Osteocyte (in vitro differentiated cells): ENCODE results near the gene IL3RA. TPM values are rescaled to one million over a fixed set of nuclear protein-coding genes. Genes with fewer than 3 reads are reported as not detected.
"Not testable (repeated sequence)": the region's sequence is repeated elsewhere in the genome, so short reads cannot be mapped to it uniquely, and the experiment has no call there.

Experiments used
- DNase-seq: peaks from one replicate; pipeline ENCODE4 v3.0.0; 2021; ENCODE audit warnings: mixed read lengths; ENCODE audit not compliant: unreplicated experiment; ENCODE audit errors: extremely low spot score
- H3K27ac Mint-ChIP-seq: one replicate; pipeline ENCODE4 v1.8.0; 2021; ENCODE audit warnings: mild to moderate bottlenecking, mixed read lengths; ENCODE audit not compliant: unreplicated experiment
- H3K27me3 Mint-ChIP-seq: one replicate; pipeline ENCODE4 v1.8.0; 2021; ENCODE audit warnings: mixed read lengths; ENCODE audit not compliant: unreplicated experiment
- H3K36me3 Mint-ChIP-seq: one replicate; pipeline ENCODE4 v1.8.0; 2021; ENCODE audit warnings: mixed read lengths; ENCODE audit not compliant: unreplicated experiment
- H3K4me1 Mint-ChIP-seq: one replicate; pipeline ENCODE4 v1.8.0; 2021; ENCODE audit warnings: mixed read lengths; ENCODE audit not compliant: unreplicated experiment
- H3K4me3 Mint-ChIP-seq: one replicate; pipeline ENCODE4 v1.8.0; 2021; ENCODE audit warnings: mild to moderate bottlenecking, moderate library complexity, mixed read lengths; ENCODE audit not compliant: unreplicated experiment
- H3K9me3 Mint-ChIP-seq: one replicate; pipeline ENCODE4 v1.8.0; 2021; ENCODE audit warnings: mixed read lengths; ENCODE audit not compliant: unreplicated experiment
- CTCF ChIP-seq: fragments of 200-600 bp; sonication (generic); IDR thresholded peaks from 2 replicates; pipeline ENCODE4 v1.5.0; 2021; ENCODE audit warnings: antibody characterized with exemption, mild to moderate bottlenecking, moderate library complexity
- total RNA-seq: library from RNA; stranded (reverse); gene quantifications from 2 replicates; pipeline ENCODE4 v1.2.1, GENCODE V29; 2021

Gene IL3RA
- total RNA-seq, 1 donor from 2014 or later = 0.24 TPM

GRCh38 chrX:1327651-1328304 lies 8.8 kb upstream of the IL3RA start:
- Mint-ChIP-seq H3K27ac (no peak overlapping the region), H3K4me1 (no peaks in the 10 kb centered on the region), H3K27me3 (peaks cover 6% of the 10 kb centered on the region), H3K4me3 (no peak overlapping the region), H3K9me3 (no peaks in the 10 kb centered on the region), H3K36me3 (no peaks in the 10 kb centered on the region)
- DNase-seq = no peak
- no peak for TF ChIP-seq CTCF

GRCh38 chrX:1330605-1331004 lies 6.0 kb upstream of the IL3RA start:
- peaks cover 3% of the 10 kb centered on the region for H3K27me3 Mint-ChIP-seq
- TF ChIP-seq CTCF = no peak
- H3K4me1 Mint-ChIP-seq = no peaks in the 10 kb centered on the region

GRCh38 chrX:1332433-1332832 lies 4.2 kb upstream of the IL3RA start:
- not testable (repeated sequence) for H3K9me3 Mint-ChIP-seq

More at GRCh38 chrX:1330605-1331004, 6.0 kb upstream of the IL3RA start:
- Mint-ChIP-seq H3K36me3 (no peaks in the 10 kb centered on the region), H3K9me3 (no peaks in the 10 kb centered on the region), H3K27ac (no peak overlapping the region), H3K4me3 (no peak overlapping the region)
- DNase-seq = no peak

GRCh38 chrX:1334854-1335253 lies 1.7 kb upstream of the IL3RA start:
- Mint-ChIP-seq H3K27ac (no peak overlapping the region), H3K9me3 (no peaks in the 10 kb centered on the region), H3K27me3 (peaks cover 3% of the 10 kb centered on the region), H3K36me3 (no peaks in the 10 kb centered on the region), H3K4me3 (no peak overlapping the region), H3K4me1 (peaks cover 8% of the 10 kb centered on the region)
- TF ChIP-seq CTCF = no peak
- DNase-seq = no peak

More at GRCh38 chrX:1332433-1332832, 4.2 kb upstream of the IL3RA start:
- H3K4me3 Mint-ChIP-seq, H3K4me1 Mint-ChIP-seq, H3K27me3 Mint-ChIP-seq, H3K36me3 Mint-ChIP-seq, H3K27ac Mint-ChIP-seq, DNase-seq: not testable (repeated sequence)

- no peak for TF ChIP-seq CTCF
- Mint-ChIP-seq H3K9me3 (no peaks in the 10 kb centered on the region), H3K27ac (peak overlapping the region; percentile 72), H3K4me3 (peak overlapping the region; percentile 63), H3K4me1 (peaks cover 8% of the 10 kb centered on the region), H3K36me3 (no peaks in the 10 kb centered on the region), H3K27me3 (peaks cover 3% of the 10 kb centered on the region)
- DNase-seq = no peak
Measured at GRCh38 chrX:1336948-1337779, 579 bp downstream of the IL3RA start.
